SIG-M5 treated with dmso at 0.1 percent for 504 hours (cell line): ENCODE results near the gene CCSER1.
"Not testable (repeated sequence)": the region's sequence is repeated elsewhere in the genome, so short reads cannot be mapped to it uniquely, and the experiment has no call there.

Experiments used
- DNase-seq: peaks from one replicate; lab custom pipeline; 2025; ENCODE audit not compliant: unreplicated experiment; lab: John Stamatoyannopoulos, UW

Gene CCSER1

GRCh38 chr4:90281541-90282355, 154.6 kb downstream of the CCSER1 start:
- DNase-seq, result no peak

DNA sequence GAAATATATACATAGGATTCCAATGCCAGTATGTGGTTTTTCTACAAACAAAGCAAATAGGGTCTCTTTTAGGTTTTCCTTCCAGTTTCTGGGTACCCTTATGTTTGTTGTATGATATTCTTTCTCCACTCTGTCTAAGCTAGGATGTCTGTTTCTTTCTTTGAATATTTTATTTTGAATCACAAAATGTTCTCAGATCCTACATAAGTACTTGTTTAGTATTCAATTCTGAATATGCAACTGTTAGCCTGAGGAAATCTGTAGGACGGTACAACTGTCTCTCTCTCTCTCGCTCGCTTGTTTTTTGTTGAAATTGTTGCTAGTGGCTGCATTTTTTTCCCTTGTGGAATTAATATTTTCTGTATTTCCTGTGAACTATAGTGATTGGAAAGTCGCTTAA, 163.2 kb downstream of the CCSER1 start:
- DNase-seq, result no peak

DNA sequence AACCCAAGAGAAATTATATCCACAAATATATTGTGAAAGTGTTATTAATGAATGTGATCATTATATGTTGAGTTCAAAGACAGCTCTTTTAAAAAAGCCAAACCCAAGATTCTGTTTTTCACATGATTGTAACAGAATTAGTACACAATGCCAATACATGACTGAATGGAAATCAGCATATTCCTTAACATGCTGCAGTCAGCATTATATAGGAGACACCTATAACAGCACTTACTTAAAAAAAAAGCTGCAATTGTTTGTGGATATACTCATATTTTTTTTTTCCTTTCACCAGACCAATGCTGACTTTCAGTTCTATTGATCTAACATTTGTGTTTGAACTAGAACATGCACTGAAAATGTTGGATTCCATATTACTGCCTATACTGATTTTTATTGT, 165.2 kb downstream of the CCSER1 start:
- DNase-seq, result no peak

DNA sequence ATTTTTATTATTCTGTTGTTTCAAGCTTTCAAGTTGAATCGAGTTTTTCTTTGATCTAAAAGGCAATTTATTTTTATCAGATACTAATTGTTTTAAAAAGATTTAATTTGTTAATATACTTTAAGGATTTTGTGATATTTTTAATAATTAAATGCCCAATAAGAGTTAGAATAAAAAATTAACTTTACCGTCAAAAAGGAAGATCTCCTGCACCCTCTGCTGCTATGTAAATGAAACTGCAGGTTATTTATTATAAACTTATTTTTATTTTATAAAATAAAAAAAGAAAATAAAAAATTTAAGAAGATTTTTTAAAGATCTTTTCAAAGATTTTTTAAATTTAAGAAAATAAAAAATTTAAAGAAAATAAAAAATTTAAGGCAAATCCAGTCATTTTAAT, 166.1 kb downstream of the CCSER1 start:
- peak; percentile 1 for DNase-seq

- DNase-seq, result no peak
Observed at GRCh38 chr4:90299373-90299772, 172.2 kb downstream of the CCSER1 start.

DNA sequence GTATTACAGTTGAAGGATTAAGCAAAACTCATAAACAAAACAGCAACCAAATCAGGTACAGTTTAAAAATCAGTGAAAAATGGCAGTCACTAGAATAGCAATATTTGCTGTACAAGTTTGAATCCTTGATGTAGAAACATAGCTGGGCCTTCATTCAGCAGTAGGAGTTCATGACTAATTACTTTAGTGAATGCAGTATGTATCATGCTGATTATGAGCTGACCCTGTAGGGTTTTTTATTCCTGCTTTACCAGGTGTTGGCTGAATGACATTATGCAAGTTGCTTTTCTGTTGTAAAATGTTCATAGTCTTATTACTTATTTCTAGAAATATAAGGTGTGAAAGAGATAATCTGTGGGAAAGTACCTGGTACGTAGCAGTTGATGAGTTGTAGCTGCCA, 179.6 kb downstream of the CCSER1 start:
- DNase-seq, result no peak

GRCh38 chr4:90317140-90317539, 189.9 kb downstream of the CCSER1 start:
- not testable (repeated sequence) for DNase-seq

GRCh38 chr4:90317785-90318184, 190.6 kb downstream of the CCSER1 start:
- no peak for DNase-seq

GRCh38 chr4:90318193-90318592, 191.0 kb downstream of the CCSER1 start:
- no peak for DNase-seq

GRCh38 chr4:90328558-90328957, 201.4 kb downstream of the CCSER1 start:
- DNase-seq, result no peak

GRCh38 chr4:90330546-90330945, 203.4 kb downstream of the CCSER1 start:
- no peak for DNase-seq

GRCh38 chr4:90345549-90346215, 218.5 kb downstream of the CCSER1 start:
- no peak for DNase-seq

DNA sequence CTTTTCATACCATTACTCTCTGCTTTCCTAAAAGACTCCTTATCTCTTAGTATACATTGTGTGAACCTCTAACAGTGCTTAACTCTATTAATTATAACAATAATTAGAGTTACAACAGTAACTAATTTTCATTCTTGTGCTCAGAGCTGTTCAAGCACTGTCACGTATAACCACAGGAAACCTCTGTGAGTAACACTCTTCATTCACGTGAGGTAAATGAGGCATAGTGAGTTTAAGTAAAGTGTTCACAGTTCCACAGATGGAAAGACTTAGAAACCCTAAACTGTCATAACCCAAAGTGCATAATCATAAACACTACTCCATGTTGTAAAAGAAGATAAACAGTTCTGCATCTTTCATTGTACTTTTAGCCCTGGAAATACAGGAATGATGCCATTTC, 222.4 kb downstream of the CCSER1 start:
- DNase-seq, result no peak

- DNase-seq, result peak; percentile 59
Observed at GRCh38 chr4:90357117-90357710, 230.0 kb downstream of the CCSER1 start.

DNA sequence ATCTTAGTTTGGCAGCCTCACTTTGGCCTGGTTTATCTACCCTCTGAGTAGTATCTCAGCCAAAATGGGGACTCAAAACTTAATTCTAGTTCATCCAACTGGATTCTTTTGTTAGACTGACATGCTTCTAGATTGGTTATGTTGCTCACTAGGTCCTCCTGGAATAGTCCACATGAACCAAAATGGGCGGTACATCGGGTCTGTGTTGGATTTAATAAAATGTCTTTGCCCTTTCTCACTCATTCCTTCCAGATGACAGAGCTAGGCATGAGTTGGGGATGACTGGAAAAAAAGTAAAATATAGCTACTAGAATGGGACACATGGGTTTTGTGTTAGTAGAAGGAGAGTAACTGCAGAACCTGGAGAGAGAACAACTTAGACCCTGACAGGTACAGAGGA, 247.9 kb downstream of the CCSER1 start:
- DNase-seq, result no peak

GRCh38 chr4:90393215-90393614, 266.0 kb downstream of the CCSER1 start:
- no peak for DNase-seq

DNA sequence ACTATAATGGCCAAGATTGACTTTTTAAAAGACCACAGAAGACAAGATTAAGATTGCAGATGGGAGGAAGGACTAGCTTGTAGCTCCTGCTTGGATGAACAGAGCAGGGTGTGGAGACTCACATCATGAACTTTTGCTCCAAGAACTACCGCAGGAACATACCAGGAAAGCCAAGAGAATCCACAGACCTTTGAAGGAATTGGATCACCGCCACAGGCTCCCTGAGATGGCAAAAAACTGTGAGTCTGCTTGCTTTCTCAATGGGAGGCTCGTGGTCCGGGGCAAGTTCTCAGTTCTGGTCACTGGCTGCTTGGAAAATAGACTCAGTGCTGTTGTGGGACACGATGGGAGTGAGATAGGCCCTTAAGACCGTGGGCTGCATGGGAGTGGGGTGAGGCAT, 276.6 kb downstream of the CCSER1 start:
- DNase-seq, result no peak

DNA sequence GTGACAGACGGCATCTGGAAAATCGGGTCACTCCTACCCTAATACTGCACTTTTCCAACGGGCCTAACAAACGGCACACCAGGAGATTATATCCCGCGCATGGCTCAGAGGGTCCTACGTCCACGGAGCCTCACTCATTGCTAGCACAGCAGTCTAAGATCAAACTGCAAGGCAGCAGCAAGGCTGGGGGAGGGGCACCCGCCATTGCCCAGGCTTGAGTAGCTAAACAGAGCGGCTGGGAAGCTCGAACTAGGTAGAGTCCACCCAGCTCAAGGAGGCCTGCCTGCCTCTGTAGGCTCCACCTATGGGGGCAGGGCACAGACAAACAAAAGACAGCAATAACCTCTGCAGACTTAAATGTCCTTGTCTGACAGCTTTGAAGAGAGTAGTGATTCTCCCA, 280.7 kb downstream of the CCSER1 start:
- DNase-seq, result not testable (repeated sequence)

- DNase-seq, result not testable (repeated sequence)
Observed at GRCh38 chr4:90412786-90413185, 285.6 kb downstream of the CCSER1 start.

DNA sequence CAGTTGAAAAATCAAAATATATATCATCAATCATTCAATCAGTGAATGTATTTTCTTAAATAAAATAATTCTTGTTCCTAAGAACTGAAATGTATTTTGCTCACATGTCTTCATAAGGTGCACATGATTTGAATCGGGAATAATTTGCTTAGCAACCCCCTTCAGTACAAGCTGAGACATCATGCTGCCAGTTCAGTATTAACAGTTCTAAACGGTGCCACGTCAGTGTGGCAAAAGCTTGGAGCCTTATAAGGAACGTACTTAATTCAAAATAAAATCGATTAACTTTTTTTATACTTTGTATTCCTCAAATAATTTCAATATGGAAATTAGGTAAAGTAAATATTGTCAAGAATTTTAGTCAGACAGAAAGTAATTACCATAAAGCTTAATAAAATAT, 287.9 kb downstream of the CCSER1 start:
- no peak for DNase-seq

- peak; percentile 49 for DNase-seq
Observed at GRCh38 chr4:90419124-90419711, 292.0 kb downstream of the CCSER1 start.

GRCh38 chr4:90421161-90421560, 294.0 kb downstream of the CCSER1 start:
- DNase-seq, result no peak
